GM19463 (cell line): Measurements from ENCODE around the gene ZNF474.

Experiments
- ATAC-seq: cut with Tn5 transposase; IDR thresholded peaks from one replicate; pipeline ENCODE4 v1.9.1; 2021; ENCODE audit warnings: mild to moderate bottlenecking, moderate library complexity; ENCODE audit not compliant: unreplicated experiment

ZNF474 gene

GRCh38 chr5:122180146-122180712 is 50.9 kb downstream of the ZNF474 start:
- ATAC-seq = no peak

- no peak for ATAC-seq
Observed at GRCh38 chr5:122180863-122181548, 51.7 kb downstream of the ZNF474 start.

GRCh38 chr5:122181863-122182262 is 52.5 kb downstream of the ZNF474 start:
- no peak for ATAC-seq

GRCh38 chr5:122182491-122182921 is 53.2 kb downstream of the ZNF474 start:
- ATAC-seq = no peak

- no peak for ATAC-seq
Observed at GRCh38 chr5:122183098-122183787, 53.9 kb downstream of the ZNF474 start.

GRCh38 chr5:122183788-122184170 is 54.4 kb downstream of the ZNF474 start:
- ATAC-seq = no peak

GRCh38 chr5:122184676-122185255 is 55.4 kb downstream of the ZNF474 start:
- no peak for ATAC-seq

GRCh38 chr5:122187426-122187825 is 58.1 kb downstream of the ZNF474 start:
- ATAC-seq = no peak

GRCh38 chr5:122190156-122190555 is 60.8 kb downstream of the ZNF474 start:
- ATAC-seq = no peak

- peak; percentile 85 for ATAC-seq
Observed at GRCh38 chr5:122192497-122193496, 63.5 kb downstream of the ZNF474 start.

GRCh38 chr5:122195802-122196394 is 66.6 kb downstream of the ZNF474 start:
- no peak for ATAC-seq

GRCh38 chr5:122199146-122199545 is 69.8 kb downstream of the ZNF474 start:
- ATAC-seq = no peak

- no peak for ATAC-seq
Observed at GRCh38 chr5:122200450-122200849, 71.1 kb downstream of the ZNF474 start.

- no peak for ATAC-seq
Observed at GRCh38 chr5:122200865-122201264, 71.5 kb downstream of the ZNF474 start.

- ATAC-seq = no peak
Observed at GRCh38 chr5:122201365-122201764, 72.0 kb downstream of the ZNF474 start.

- ATAC-seq = no peak
Observed at GRCh38 chr5:122202952-122203351, 73.6 kb downstream of the ZNF474 start.
